T-helper 2 cell treated with Interferon-gamma antibody and Interleukin-4, amounts not matched to agents 100 ng/mL and 5 ng/mL, for 36 hours (primary cell): ENCODE measurements around the gene KCNE4. TPM values are rescaled to one million over a fixed set of nuclear protein-coding genes. Genes with fewer than 3 reads are reported as not detected.

Source experiments
- intact Hi-C: fragments of 100-400 bp; cut with micrococcal nuclease; formaldehyde crosslinking; loops from one replicate; pipeline ENCODE4 v1.15.1; 2023
- total RNA-seq: library from RNA; stranded (reverse); gene quantifications from 2 replicates; pipeline ENCODE4 v1.2.3, GENCODE V29; 2022

Gene KCNE4
- total RNA-seq, result not detected in 2 replicates

DNA sequence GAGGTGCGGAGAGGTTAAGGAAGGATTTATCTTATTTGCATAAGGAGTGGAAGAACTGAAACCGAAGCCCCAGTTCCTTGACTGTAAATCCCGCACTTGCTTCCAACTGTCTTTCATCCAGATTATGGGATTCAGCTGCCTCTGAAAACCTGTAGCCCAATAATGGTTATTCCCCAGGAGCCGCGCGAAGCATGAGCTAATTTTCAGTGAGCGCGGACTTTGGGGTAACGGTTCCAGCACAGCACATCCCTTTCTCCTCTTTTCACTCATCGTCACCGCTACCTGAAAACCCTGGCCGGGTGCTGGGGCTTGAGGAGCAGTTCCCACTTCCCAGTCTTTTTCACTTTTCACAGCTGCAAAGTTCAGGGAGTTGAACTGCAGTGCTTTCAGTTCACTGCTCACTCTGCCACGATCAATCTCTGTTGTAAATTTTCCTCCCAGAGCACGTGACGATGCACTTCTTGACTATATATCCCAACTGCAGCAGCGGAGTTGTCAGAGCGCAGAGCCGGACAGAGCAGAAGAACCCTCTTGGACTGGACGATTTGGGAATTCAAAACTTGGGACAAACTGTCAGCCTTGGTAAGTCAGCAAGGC is at the start of gene KCNE4:
TSS of gene KCNE4 (plus strand) at position 498 of the 597 bp plus-strand sequence. CDS start 641 bp downstream, outside the sequence.
- intact Hi-C loops, result no loop called here

- intact Hi-C loops, result no loop called here
Measured at GRCh38 chr2:223003191-223003590, 48.8 kb upstream of the KCNE4 start.

GRCh38 chr2:223005496-223005895 is 46.5 kb upstream of the KCNE4 start:
- intact Hi-C loops, result no loop called here

GRCh38 chr2:223007531-223007930 is 44.5 kb upstream of the KCNE4 start:
- intact Hi-C loops, result no loop called here

DNA sequence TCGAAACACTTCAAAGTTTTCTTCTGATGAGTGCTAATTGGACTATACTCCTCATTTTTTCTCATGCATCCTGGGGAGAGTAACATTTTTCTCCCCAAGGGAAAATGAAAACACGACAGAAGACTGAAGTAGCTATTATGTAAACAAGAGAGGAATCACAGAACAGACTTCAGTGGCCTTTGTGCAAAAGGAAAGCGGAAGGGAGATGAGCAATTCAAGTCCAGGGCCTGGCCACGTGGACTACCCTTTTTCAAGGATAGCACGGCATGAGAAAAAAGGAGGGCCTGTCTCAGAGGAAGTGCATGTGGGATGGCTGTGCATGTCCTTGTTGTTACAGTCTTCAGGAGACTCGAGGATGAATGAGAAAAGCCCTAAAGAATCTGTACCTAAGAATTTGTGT is 43.8 kb upstream of the KCNE4 start:
- intact Hi-C loops, result no loop called here

DNA sequence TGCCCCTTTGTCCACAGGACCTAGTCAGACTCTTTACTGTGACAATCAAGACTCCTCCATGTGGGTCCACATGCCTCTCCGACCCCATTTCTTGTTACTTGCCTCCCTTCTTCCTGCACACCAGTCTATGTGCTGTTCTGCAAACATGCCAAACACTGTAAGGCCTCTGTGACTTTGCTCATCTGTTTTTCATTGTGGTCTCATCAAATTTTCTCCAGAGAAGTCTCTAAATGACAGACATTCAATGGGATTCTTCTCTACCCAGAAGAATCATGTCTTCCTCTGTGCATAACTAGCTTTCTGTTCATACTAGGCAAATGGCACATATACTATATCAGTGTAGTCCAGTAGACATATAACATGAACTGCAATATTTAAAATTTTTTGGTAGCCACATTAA is 43.0 kb upstream of the KCNE4 start:
- intact Hi-C loops, result no loop called here

- intact Hi-C loops, result no loop called here
Measured at GRCh38 chr2:223010641-223011040, 41.3 kb upstream of the KCNE4 start.

GRCh38 chr2:223012291-223012690 is 39.7 kb upstream of the KCNE4 start:
- intact Hi-C loops, result no loop called here

GRCh38 chr2:223019390-223019930 is 32.5 kb upstream of the KCNE4 start:
- intact Hi-C loops, result no loop called here

- intact Hi-C loops, result no loop called here
Measured at GRCh38 chr2:223019987-223020717, 31.8 kb upstream of the KCNE4 start.

DNA sequence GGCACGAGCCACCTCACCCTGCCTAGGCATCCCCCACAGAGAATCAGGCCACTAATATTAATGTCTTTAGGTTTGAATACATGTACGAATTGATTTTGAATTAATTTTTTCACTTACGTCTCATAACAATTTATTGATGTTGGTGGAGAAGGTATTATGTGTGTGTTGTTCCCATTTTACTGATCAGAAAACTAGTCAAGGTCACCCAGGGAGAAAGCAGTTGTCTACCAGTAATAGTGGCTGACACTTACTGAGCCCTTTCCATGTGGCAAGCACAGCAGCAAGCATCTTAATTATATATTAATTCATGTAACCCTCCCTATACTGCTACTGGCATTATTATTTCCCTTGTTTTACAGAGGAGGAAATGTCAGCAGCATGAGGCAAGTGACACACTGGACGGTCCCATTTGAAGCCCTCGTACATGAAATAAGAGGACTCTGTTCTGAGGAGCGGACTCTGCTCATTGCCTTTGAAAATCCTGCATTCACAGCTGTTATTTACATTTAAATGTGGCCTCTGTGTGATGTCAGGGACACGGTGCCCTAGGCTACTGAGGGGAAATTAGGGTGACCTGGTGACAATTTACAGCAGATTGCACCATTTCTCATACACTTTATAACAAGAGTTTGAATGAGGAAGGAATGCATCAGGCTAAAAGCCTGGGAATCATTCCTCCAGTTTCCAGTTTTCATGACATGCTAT is 30.9 kb upstream of the KCNE4 start:
- intact Hi-C loops, result no loop called here

- intact Hi-C loops, result no loop called here
Measured at GRCh38 chr2:223026357-223027110, 25.5 kb upstream of the KCNE4 start.

- intact Hi-C loops, result no loop called here
Measured at GRCh38 chr2:223027442-223027841, 24.5 kb upstream of the KCNE4 start.

DNA sequence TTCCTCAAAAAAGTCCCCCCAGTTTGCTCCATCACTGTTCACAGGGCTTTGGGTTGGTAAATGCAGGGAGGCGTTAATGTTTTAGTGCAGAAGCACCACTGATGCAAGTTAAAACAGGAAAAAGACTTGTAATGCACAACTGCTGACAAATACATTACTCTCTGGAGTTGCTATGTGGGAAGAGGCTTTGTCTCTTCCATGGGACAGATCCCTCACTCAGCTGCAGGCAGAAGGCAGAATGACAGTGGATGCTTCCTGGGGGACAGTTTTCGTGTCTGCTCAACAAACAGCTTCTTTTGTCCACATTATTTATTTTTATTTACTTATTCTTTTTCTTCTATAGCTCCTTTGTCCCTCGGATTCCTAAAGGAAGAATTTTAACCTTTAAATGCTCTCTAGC is 22.7 kb upstream of the KCNE4 start:
- intact Hi-C loops, result no loop called here

- intact Hi-C loops, result no loop called here
Measured at GRCh38 chr2:223032187-223033142, 19.5 kb upstream of the KCNE4 start.

DNA sequence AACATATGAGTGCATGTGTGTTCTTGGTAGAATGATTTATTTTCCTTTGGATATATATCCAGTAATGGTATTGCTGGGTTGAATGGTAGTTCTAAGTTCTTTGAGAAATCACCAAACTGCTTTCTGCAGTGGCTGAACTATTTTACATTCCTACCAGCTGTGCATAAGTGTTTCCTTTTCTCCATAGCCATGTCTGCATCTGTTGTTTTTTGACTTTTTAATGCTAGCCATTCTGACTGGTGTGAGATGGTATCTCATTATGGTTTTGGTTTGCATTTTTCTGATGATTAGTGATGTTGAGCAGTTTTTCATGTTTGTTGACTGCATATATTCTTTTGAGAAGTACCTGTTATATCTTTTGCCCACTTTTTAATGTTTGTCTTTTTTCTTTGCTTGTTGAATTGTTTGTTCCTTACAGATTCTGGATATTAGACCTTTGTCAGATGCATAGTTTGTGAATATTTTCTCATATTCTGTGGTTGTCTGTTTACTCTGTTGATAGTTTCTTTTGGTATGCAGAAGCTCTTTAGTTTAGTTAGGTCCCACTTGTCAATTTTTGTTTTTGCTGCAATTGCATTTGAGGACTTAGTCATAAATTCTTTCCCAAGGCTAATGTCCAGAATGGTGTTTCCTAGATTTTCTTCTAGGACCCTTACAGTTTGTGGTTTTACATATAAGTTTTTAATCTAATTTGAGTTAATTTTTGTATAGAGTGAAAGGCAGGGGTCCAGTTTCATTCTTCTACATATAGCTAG is 17.6 kb upstream of the KCNE4 start:
- intact Hi-C loops, result no loop called here

DNA sequence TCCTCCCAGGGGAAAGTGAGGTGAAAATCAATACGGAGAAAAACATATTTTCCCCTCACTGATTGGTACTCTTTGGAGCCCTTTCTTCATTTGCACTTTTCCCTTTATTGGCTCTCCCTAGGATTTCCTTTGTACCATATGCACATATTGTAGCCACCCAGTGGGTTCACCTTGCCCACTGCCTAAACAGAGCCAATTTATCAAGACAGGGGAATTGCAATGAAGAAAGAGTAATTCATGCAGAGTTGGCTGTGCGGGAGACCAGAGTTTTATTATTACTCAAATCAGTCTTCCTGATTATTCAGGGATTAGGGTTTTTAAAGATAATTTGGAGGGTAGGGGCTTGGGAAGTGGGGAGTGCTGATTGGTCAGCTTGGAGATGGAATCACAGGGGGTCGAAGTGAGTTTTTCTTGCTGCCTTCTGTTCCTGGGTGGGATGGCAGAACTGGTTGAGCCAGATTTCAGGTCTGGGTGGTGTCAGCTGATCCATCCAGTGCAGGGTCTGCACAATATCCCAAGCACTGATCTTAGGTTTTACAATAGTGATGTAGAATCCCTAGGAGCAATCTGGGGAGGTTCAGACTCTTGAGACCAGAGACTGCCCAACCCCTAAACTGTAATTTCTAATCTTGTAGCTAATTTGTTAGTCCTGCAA is 15.1 kb upstream of the KCNE4 start:
- intact Hi-C loops, result no loop called here

GRCh38 chr2:223037445-223037800 is 14.6 kb upstream of the KCNE4 start:
- intact Hi-C loops, result no loop called here

- intact Hi-C loops, result no loop called here
Measured at GRCh38 chr2:223039618-223040017, 12.4 kb upstream of the KCNE4 start.
